ENCODE measurements around the gene DYRK3. TPM values are rescaled to one million over a fixed set of nuclear protein-coding genes. Genes with fewer than 3 reads are reported as not detected.

Gene DYRK3
- total RNA-seq, 4 donors from 2014 or later, result 0.85 to 1.8 (median 1.0) TPM

GRCh38 chr1:206660136-206660535 lies 24.8 kb downstream of the DYRK3 start:
- H3K27ac ChIP-seq, result peak overlapping the region; percentile 90 to 97 (median 94)
- TF ChIP-seq CTCF (IDR thresholded peaks at IDR 0.05 in 4 of 5, conservative IDR thresholded peaks at IDR 0.05 in 1 of 5) (no peak), POLR2A (IDR thresholded peaks at IDR 0.05) (no peak)

GRCh38 chr1:206661161-206661820 lies 26.0 kb downstream of the DYRK3 start:
- TF ChIP-seq CTCF (IDR thresholded peaks at IDR 0.05 in 4 of 5, conservative IDR thresholded peaks at IDR 0.05 in 1 of 5) (no peak), POLR2A (IDR thresholded peaks at IDR 0.05) (no peak)
- H3K27me3 ChIP-seq, result no peaks in the 10 kb centered on the region
- intact Hi-C loops (cut with DNase I; ENCODE audit: low total_unique reads) (loop anchor here (5.0 kb wide), 1 partner anchor 231 kb away; no protein-coding TSS in a partner anchor), in situ Hi-C loops (cut with MboI; ENCODE audit: low sequenced_read_pairs in 4 of 4) (loop anchor here in 1 of 4 donors (25.0 kb wide), 1 partner anchor 151 kb away; no protein-coding TSS in a partner anchor)
- ATAC-seq (no peak), DNase-seq (no peak)
- no peaks in the 10 kb centered on the region for H3K9me3 ChIP-seq
- peak overlapping the region; percentile 15 to 97 (median 94) for H3K27ac ChIP-seq
- no peaks in the 10 kb centered on the region for H3K36me3 ChIP-seq
- no peak overlapping the region for H3K4me3 ChIP-seq
- peaks cover 49 to 72% of the 10 kb centered on the region in 2 donors for H3K4me1 ChIP-seq

More at GRCh38 chr1:206660136-206660535, 24.8 kb downstream of the DYRK3 start:
- Histone ChIP-seq H3K36me3 (no peaks in the 10 kb centered on the region), H3K4me3 (no peak overlapping the region), H3K27me3 (no peaks in the 10 kb centered on the region), H3K4me1 (peaks cover 45 to 68% of the 10 kb centered on the region in 2 donors), H3K9me3 (no peaks in the 10 kb centered on the region)
- in situ Hi-C loops (cut with MboI; ENCODE audit: low sequenced_read_pairs in 4 of 4) (loop anchor here in 1 of 4 donors (25.0 kb wide), 1 partner anchor 152 kb away; no protein-coding TSS in a partner anchor), intact Hi-C loops (cut with DNase I; ENCODE audit: low total_unique reads) (loop anchor here (5.0 kb wide), 1 partner anchor 232 kb away; no protein-coding TSS in a partner anchor)
- DNase-seq, result no peak
- no peak for ATAC-seq

- TF ChIP-seq CTCF (IDR thresholded peaks at IDR 0.05 in 4 of 5, conservative IDR thresholded peaks at IDR 0.05 in 1 of 5) (no peak), POLR2A (IDR thresholded peaks at IDR 0.05) (no peak)
- Histone ChIP-seq H3K27me3 (no peaks in the 10 kb centered on the region), H3K36me3 (no peaks in the 10 kb centered on the region), H3K27ac (peak overlapping the region; percentile 83 to 91 (median 89)), H3K4me1 (peaks cover 43 to 66% of the 10 kb centered on the region in 2 donors), H3K9me3 (no peaks in the 10 kb centered on the region), H3K4me3 (no peak overlapping the region)
- no peak for DNase-seq
- intact Hi-C loops (cut with DNase I; ENCODE audit: low total_unique reads), result loop anchor here (5.0 kb wide), 1 partner anchor 230 kb away; no protein-coding TSS in a partner anchor
- no peak for ATAC-seq
- in situ Hi-C loops (cut with MboI; ENCODE audit: low sequenced_read_pairs in 4 of 4), result loop anchor here in 1 of 4 donors (25.0 kb wide), 1 partner anchor 150 kb away; no protein-coding TSS in a partner anchor
These were observed 27.2 kb downstream of the DYRK3 start for GRCh38 chr1:206662396-206663092.

DNA sequence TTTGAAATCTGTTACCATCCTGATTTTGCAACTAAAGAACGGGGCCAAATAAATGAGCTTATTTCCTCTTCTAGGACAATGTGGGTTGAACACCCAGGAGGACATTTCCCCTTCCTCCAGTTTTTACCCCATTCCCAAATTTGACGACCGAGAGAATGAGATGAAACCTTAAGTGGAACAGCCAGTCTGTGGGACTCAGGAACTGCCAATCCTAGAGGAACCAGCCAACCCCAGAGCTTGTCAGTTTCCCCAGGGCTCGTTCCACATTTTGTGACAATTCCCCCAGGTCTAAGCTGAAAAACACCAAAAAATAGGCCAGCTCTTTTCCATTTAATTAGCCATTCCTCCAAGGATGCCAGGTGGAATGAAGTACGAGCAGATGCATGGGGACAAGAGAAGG lies 28.0 kb downstream of the DYRK3 start:
- Histone ChIP-seq H3K27ac (peak overlapping the region; percentile 83 to 91 (median 89)), H3K4me3 (peak overlapping the region in 2 of 4 donors; percentile 38 to 46), H3K4me1 (peaks cover 35 to 57% of the 10 kb centered on the region in 2 donors), H3K9me3 (no peaks in the 10 kb centered on the region), H3K36me3 (no peaks in the 10 kb centered on the region), H3K27me3 (no peaks in the 10 kb centered on the region)
- in situ Hi-C loops (cut with MboI; ENCODE audit: low sequenced_read_pairs in 4 of 4), result loop anchor here in 1 of 4 donors (25.0 kb wide), 1 partner anchor 149 kb away; no protein-coding TSS in a partner anchor
- TF ChIP-seq CTCF (IDR thresholded peaks at IDR 0.05 in 4 of 5, conservative IDR thresholded peaks at IDR 0.05 in 1 of 5) (no peak), POLR2A (IDR thresholded peaks at IDR 0.05) (no peak)
- no peak for ATAC-seq
- intact Hi-C loops (cut with DNase I; ENCODE audit: low total_unique reads), result loop anchor here (5.0 kb wide), 1 partner anchor 229 kb away; no protein-coding TSS in a partner anchor
- DNase-seq, result no peak
